Measurements from ENCODE around the gene ADRM1.

- TF ChIP-seq FOXM1 (IDR thresholded peaks at IDR 0.05; ENCODE audit: borderline replicate concordance) = no peak
- TF ChIP-seq FOXA1 (IDR thresholded peaks at IDR 0.05) = no peak
- TF ChIP-seq L3MBTL2 (conservative IDR thresholded peaks at IDR 0.05) = no peak
These were observed 9.8 kb downstream of the ADRM1 start for GRCh38 chr20:62312662-62312977.

Measured in HEK293T (cell line).